HEK293T (cell line): ENCODE results near the gene SLC13A4.

ENCODE experiments used
- FOXK2 ChIP-seq: fragments of 450-650 bp; IDR thresholded peaks from 2 replicates; pipeline ENCODE4 v1.6.1; 2016; ENCODE audit warnings: mild to moderate bottlenecking
- FOXM1 ChIP-seq: fragments of 450-650 bp; IDR thresholded peaks from 2 replicates; pipeline ENCODE4 v1.6.1; 2017; ENCODE audit warnings: mild to moderate bottlenecking, borderline replicate concordance
- SP1 ChIP-seq: fragments of 450-650 bp; IDR thresholded peaks from 2 replicates; pipeline ENCODE4 v1.6.1; 2017
- ZNF384 ChIP-seq: fragments of 450-650 bp; IDR thresholded peaks from 2 replicates; pipeline ENCODE4 v1.6.1; 2016

DNA sequence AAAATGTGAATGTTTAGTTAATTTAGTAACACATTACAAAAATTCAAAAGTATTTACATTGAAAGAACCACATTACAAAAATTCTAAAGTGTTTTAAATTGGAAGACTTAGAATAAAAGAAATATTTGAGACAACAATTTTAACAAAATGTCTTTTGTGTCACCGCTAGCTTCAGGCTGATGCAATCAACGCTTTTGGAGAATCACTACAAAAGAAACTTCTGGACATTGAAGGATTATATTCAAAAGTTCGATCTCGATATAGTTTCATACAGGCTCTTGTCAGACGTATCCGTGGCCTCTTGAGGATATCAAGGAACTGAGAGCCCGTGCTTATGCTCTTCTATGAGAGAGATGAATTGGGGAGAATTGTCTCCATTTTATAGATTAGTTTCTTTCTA is 79.8 kb downstream of the SLC13A4 start:
- TF ChIP-seq FOXM1 (no peak), SP1 (no peak), FOXK2 (no peak), ZNF384 (no peak)
